Ramos (cell line): Measurements from ENCODE around the gene SBF2.

Experiments
- in situ Hi-C: fragments of 300-500 bp; cut with MboI; formaldehyde crosslinking; loops from one replicate; pipeline ENCODE4 v1.14.3; 2022; ENCODE audit warnings: low sequenced_read_pairs; ENCODE audit not compliant: unreplicated experiment

Gene SBF2

GRCh38 chr11:10319702-10320558 lies 25.9 kb upstream of the SBF2 start:
- in situ Hi-C loops = loop anchor here (5.0 to 10.0 kb wide), 4 partner anchors 115 to 705 kb away; no protein-coding TSS in a partner anchor

- in situ Hi-C loops = loop anchor here (10.0 kb wide), 2 partner anchors 454 to 704 kb away; no protein-coding TSS in a partner anchor
Observed at GRCh38 chr11:10318527-10318802, 24.4 kb upstream of the SBF2 start.

- in situ Hi-C loops = loop anchor here (10.0 kb wide), 2 partner anchors 453 to 703 kb away; no protein-coding TSS in a partner anchor
Observed at GRCh38 chr11:10317776-10318526, 23.9 kb upstream of the SBF2 start.

GRCh38 chr11:10317151-10317755 lies 23.2 kb upstream of the SBF2 start:
- in situ Hi-C loops = loop anchor here (10.0 kb wide), 2 partner anchors 452 to 702 kb away; no protein-coding TSS in a partner anchor

- in situ Hi-C loops = loop anchor here (10.0 kb wide), 2 partner anchors 450 to 700 kb away; no protein-coding TSS in a partner anchor
Observed at GRCh38 chr11:10315083-10315482, 21.1 kb upstream of the SBF2 start.

- in situ Hi-C loops = loop anchor here (10.0 kb wide), 2 partner anchors 450 to 700 kb away; no protein-coding TSS in a partner anchor
Observed at GRCh38 chr11:10314199-10315072, 20.4 kb upstream of the SBF2 start.

- in situ Hi-C loops = loop anchor here (10.0 kb wide), 2 partner anchors 447 to 697 kb away; no protein-coding TSS in a partner anchor
Observed at GRCh38 chr11:10311802-10312201, 17.8 kb upstream of the SBF2 start.

GRCh38 chr11:10310301-10310841 lies 16.4 kb upstream of the SBF2 start:
- in situ Hi-C loops = loop anchor here (10.0 kb wide), 2 partner anchors 446 to 696 kb away; no protein-coding TSS in a partner anchor

- in situ Hi-C loops = loop anchor here (10.0 kb wide), 2 partner anchors 445 to 695 kb away; no protein-coding TSS in a partner anchor
Observed at GRCh38 chr11:10309163-10310093, 15.4 kb upstream of the SBF2 start.

GRCh38 chr11:10308201-10308954 lies 14.4 kb upstream of the SBF2 start:
- in situ Hi-C loops = no loop called here

GRCh38 chr11:10307400-10308200 lies 13.6 kb upstream of the SBF2 start:
- in situ Hi-C loops = no loop called here

GRCh38 chr11:10307022-10307399 lies 13.0 kb upstream of the SBF2 start:
- in situ Hi-C loops = no loop called here

GRCh38 chr11:10305964-10306918 lies 12.2 kb upstream of the SBF2 start:
- in situ Hi-C loops = no loop called here

- in situ Hi-C loops = no loop called here
Observed at GRCh38 chr11:10305262-10305963, 11.4 kb upstream of the SBF2 start.
